ENCODE measurements around the gene RHOF. TPM values are rescaled to one million over a fixed set of nuclear protein-coding genes. Genes with fewer than 3 reads are reported as not detected.

The RHOF gene
- total and polyA plus RNA-seq, 2 of the 8 experiments (the other 6 are each of a cell fraction or from before 2014, with no cell fraction given) = 23.8 to 31.9 TPM

- Histone ChIP-seq H3K4me1 (replicated peaks in 1 of 4; ENCODE audit: control insufficient read depth in 3 of 4, insufficient read depth in 4 of 4, low read length in 3 of 4) (peaks cover 0 to 3% (median under 1%) of the 10 kb centered on the region in 4 experiments; a peak in 3 of 7 replicates), H2BK5ac (ENCODE audit: low read depth, low read length) (no peak overlapping the region), H2BK120ac (replicated peaks; ENCODE audit: low read depth, low read length) (no peak overlapping the region), H3K79me1 (ENCODE audit: low read depth, low read length) (peaks cover 11% of the 10 kb centered on the region), H4K8ac (ENCODE audit: extremely low read depth, insufficient read depth, low read length) (no peak overlapping the region), H3K56ac (replicated peaks; ENCODE audit: insufficient read length, low read depth, low read length) (no peak overlapping the region), H3K4ac (replicated peaks; ENCODE audit: insufficient read length, low read depth, low read length) (no peak overlapping the region), H2AFZ (ENCODE audit: low read length) (no peak overlapping the region), H4K91ac (replicated peaks; ENCODE audit: insufficient read length, low read length) (no peak overlapping the region), H3K36me3 (ENCODE audit: control insufficient read depth in 2 of 4, insufficient read depth in 4 of 4, low read length in 3 of 4) (no peaks in the 10 kb centered on the region), H3K4me2 (ENCODE audit: insufficient read depth in 1 of 2, low read depth in 2 of 2, low read length in 2 of 2) (no peak overlapping the region), H3K79me2 (ENCODE audit: control insufficient read depth in 1 of 2, insufficient read depth in 2 of 2, low read length in 2 of 2) (peaks cover 0 to 11% of the 10 kb centered on the region in 2 experiments; a peak in 2 of 4 replicates), H3K23me2 (ENCODE audit: low read depth, low read length) (no peaks in the 10 kb centered on the region), H3K27ac (ENCODE audit: low read depth, low read length) (no peak overlapping the region), H3K23ac (ENCODE audit: insufficient read length) (no peak overlapping the region), H2AK5ac (ENCODE audit: low read depth, low read length) (no peak overlapping the region), H4K5ac (ENCODE audit: insufficient read length, low read depth, low read length) (no peak overlapping the region), H4K20me1 (replicated peaks in 1 of 2; ENCODE audit: control insufficient read depth in 1 of 2, insufficient read depth in 2 of 2, low read length in 2 of 2) (peaks cover 0 to 7% of the 10 kb centered on the region in 2 experiments), H2BK20ac (ENCODE audit: low read length) (no peak overlapping the region), H3K9me3 (ENCODE audit: insufficient read depth in 2 of 2, low read depth in 1 of 2, low read length in 1 of 2) (no peaks in the 10 kb centered on the region), H3K4me3 (ENCODE audit: extremely low read depth in 1 of 4, insufficient read depth in 2 of 4, low read depth in 3 of 4, low read length in 4 of 4) (no peak overlapping the region), H3K14ac (ENCODE audit: insufficient read length) (no peak overlapping the region), H3K27me3 (replicated peaks in 1 of 4; ENCODE audit: control insufficient read depth in 3 of 4, extremely low read depth in 1 of 4, insufficient read depth in 3 of 4, low read length in 3 of 4) (no peaks in the 10 kb centered on the region), H3K18ac (ENCODE audit: extremely low read depth, low read length) (no peak overlapping the region), H2BK12ac (ENCODE audit: low read depth, low read length) (no peak overlapping the region), H2BK15ac (ENCODE audit: low read length) (no peak overlapping the region), H3K9ac (replicated peaks in 1 of 4; ENCODE audit: extremely low read depth in 1 of 4, low read depth in 3 of 4, low read length in 3 of 4) (no peak overlapping the region)
- WGBS, 2 experiments (ENCODE audit: extremely low coverage in 1 of 2, insufficient coverage in 1 of 2, insufficient read length in 1 of 2, insufficient replicate concordance in 2 of 2, low coverage in 1 of 2, low lambda C conversion rate in 2 of 2, missing lambda C conversion rate in 1 of 2) = 96% methylated on average over 7 of the region's 7 CpGs; no CpG with 5 or more reads in 1 of the 2 experiments
- FAIRE-seq = no peak
- CTCF ChIA-PET (ENCODE audit: partially characterized antibody) = no interaction called here
- POLR2A ChIA-PET (ENCODE audit: partially characterized antibody) = no interaction called here
- no peak for DNase-seq (ENCODE audit: low read depth in 1 of 2, low spot score in 2 of 2)
- TF ChIP-seq CTCF (IDR thresholded peaks at IDR 0.05; ENCODE audit: control extremely low read depth in 1 of 3, insufficient read depth in 1 of 3, low read depth in 1 of 3, low read length in 3 of 3) (no peak), BRCA1 (IDR thresholded peaks at IDR 0.05; ENCODE audit: low read depth, low read length) (no peak), SAP30 (IDR thresholded peaks at IDR 0.05; ENCODE audit: insufficient read depth, insufficient replicate concordance, low read length) (no peak), KDM5A (IDR thresholded peaks at IDR 0.05; ENCODE audit: low read length) (no peak), E2F6 (IDR thresholded peaks at IDR 0.05) (no peak), POLR2A (IDR thresholded peaks at IDR 0.05; ENCODE audit: control extremely low read depth in 1 of 2, low read depth in 2 of 2, low read length in 2 of 2) (no peak), ATF2 (IDR thresholded peaks at IDR 0.05; ENCODE audit: low read length) (no peak), MAX (IDR thresholded peaks at IDR 0.05) (no peak)
Measured at GRCh38 chr12:121731473-121731872, 62.0 kb downstream of the RHOF start.
